GM18520 (cell line): ENCODE data around the gene CRB1.

ENCODE experiments used
- ATAC-seq: cut with Tn5 transposase; IDR thresholded peaks from one replicate; pipeline ENCODE4 v1.9.1; 2021; ENCODE audit not compliant: unreplicated experiment

Gene CRB1

DNA sequence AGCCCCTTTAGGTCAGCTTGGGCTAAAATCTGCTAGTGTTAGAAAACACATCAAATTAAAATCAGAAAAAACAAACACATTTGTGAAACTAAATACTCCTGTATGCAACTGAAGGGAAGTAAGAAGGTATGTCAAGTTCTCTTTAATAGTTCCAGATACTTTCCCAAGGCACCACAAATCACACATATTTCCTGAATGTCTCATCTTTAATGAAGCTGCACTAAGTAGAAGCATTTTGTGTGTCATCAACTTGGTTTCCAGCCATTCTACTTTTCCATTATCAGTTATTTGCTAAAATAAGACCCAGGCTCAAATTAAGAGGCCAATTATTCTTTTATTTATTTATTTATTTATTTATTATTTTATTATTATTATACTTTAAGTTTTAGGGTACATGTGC, 34.7 kb downstream of the CRB1 start:
- no peak for ATAC-seq

DNA sequence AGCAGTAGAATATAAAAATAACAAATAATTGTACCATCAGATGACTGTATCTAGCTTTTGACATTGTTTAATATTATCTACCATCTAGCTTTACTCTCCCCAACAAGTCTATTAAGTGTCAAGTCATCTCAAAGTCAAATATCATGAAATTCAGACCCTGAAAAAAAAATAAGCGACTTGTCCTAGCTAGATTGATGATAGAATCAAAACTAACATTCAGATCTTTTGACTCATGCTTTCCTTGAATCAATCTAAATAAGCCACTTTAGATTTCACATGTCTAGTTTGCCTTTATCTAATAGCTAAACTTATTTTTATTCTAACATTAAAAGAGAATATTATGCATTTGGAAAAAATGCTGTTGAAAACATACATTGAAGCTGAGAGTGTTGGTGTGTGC, 35.4 kb downstream of the CRB1 start:
- ATAC-seq, result no peak

DNA sequence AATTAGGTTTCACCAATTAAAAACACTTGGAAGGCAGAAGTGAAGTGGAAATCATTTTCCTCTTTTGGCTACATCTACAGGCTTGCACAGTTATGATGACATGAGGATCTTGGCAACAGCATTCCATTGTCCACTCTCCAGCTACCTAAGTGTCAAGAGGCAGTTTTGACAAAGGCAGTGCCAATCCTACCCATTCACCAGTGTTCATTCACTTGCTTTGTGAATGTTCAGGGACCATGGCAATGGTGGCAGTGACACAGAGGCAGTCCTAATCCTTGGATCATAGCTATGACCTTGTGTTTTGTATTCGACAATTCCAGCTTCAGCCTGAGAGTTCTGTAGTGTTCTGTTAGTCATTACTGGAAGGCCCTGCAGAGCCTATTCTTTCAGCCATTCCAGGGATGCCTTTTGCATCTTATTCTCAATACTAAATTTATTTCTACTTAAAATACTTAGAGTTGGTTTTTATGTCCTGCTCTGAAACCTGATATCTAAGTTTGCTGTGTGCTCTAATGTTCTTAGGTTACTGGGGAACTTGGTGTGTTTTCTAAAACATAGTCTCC, 36.7 kb downstream of the CRB1 start:
- no peak for ATAC-seq

DNA sequence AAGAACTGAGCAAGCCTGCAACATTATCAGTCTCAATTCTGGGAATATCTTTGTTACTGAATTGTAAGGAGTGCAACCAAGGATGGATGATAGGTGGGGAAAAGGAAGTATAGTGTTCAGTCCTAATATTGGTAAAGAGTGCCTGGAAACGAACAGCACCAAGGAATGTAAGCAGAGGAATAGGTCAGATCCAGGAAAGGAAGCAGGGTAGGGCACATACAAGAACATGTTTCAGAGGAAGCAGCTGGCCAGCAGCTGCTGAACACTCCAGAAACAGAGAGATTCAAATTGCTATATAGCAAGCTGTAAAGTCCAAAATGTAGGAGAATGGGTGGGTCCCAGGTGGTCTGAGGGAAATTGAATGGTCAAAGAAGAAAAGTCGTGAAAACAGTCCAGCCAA, 37.9 kb downstream of the CRB1 start:
- no peak for ATAC-seq

DNA sequence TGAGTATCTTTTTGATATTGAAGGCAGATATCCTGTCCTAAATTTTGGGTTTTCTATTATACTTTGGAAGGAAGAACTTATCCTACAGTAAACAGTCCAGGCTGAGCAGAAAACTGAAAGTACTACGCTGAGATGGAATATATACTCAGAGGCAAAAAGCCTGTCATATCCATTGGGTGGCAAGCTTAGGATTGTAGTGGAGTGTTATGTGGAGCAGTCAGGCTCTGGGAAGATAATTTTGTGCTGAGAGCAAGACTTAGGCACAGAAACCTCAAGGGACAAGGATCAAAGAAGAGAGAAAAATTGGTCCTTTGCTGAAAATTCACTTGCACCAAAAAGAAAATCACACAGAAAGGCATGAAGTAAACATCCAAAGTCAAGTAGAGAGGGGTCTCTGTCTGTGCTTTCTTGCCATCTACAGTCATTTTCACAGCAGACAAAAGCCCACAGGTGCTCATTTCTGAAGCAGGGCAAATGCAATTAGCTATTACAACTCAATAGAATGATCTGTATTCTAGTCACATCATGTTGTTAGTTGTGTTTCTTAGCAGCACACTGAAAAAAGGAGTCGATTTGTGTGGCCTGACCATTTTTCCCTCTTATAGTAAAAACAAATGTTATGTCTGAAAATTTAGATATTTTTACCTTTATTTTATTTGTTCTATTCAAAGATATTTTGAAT, 38.5 kb downstream of the CRB1 start:
- ATAC-seq, result no peak

DNA sequence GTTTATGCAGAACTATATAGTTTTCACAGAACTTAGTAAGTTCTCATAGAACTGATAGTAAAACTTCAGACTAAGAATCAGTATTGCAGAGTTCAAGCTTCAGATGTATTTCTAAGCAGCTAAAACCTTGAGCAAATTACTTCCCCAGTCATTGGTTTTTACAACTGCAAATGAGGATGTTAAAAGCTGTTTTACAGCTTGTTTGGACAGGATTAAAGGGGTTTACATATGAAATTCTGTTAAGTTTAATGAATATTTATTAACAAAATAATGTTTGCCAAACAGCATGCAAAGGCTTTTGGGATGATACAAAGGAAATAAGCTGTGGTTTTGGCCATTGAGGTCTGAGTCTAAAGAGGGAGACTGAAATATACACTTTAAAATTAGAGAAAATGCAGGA, 39.1 kb downstream of the CRB1 start:
- no peak for ATAC-seq

DNA sequence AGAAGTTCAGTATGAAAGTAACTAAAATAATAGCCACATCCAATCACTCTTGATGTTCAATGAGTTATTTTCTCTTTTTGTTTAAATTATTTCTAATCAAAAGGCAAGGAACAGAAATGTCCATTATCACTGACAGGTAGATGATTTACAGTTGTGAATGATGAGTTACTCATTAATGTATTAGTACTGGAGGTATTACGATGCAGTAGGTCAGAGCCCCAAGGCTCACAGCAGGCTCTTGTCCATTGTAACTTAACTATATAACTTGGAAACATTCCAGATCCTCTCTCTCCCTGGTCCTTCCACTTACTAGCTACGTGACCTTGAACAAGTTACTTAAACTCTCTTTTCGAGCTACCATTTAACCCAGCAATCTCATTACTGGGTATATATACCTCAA, 39.5 kb downstream of the CRB1 start:
- ATAC-seq, result no peak

DNA sequence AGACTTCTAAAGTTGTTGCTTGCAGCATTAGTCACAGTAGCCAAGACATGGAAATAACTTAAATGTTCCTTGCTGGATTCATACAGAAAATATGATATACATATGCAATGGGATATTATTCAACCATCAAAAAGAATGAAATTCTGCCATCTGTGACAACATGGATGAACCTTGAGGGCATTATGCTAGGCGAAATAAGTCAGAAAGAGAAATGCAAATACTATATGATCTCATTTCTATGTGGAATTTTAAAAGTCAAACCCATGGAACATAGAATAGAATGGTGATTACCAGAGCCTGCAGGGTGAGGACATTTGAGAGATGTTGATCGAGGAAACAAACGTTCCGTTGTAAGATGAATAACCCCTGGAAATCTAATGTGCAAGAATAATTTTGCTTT, 43.0 kb downstream of the CRB1 start:
- ATAC-seq, result no peak

DNA sequence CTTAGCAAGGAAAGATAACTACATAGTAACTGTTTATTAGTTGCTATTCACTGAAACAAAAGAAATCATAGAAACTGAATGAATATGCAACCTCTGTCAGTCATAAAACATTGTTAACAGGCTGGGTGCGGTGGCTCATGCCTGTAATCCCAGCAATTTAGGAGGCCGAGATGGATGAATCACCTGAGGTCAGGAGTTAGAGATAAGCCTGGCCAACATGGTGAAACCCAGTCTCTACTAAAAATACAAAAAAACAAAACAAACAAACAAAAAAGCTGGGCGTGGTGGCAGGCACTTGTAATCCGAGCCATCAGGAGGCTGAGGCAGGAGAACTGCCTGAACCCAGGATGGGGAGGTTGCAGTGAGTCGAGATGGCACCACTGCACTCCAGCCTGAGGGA, 44.1 kb downstream of the CRB1 start:
- no peak for ATAC-seq

DNA sequence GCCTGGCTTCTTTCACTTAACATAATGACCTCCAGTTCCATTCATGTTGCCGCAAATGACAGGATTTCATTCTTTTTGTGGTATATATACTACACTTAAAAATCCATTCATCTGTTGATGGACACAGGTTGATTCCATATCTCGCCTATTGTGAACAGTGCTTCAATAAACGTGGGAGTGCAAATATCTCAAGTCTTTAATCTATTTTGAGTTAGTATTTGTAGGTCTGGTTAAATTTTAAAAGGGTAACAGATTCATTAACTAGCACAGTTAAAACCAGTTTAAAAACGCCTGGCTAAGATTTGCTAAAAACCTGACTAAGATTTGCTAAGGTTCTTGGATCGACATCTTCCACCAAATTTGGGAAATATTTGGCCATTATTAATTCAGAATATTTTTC, 45.7 kb downstream of the CRB1 start:
- no peak for ATAC-seq

DNA sequence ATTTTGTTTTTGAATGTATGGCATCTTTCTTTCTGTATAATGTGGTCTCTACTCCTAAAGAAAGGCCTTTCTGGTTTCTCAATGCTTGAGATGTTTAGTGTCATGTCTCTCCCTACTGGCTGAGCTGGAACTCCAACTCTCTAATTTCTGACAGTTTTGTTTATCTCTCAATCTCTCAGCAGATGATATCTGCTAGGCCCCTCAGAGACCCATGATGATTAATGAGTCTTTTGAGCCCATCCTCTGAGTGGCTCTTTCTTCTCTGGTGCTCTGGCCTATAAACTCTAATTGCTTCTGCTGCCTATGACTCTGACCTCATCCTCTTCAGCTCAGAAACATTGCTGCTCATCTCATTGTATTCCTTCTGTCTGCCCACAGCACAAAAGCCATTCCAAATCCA, 46.6 kb downstream of the CRB1 start:
- no peak for ATAC-seq

DNA sequence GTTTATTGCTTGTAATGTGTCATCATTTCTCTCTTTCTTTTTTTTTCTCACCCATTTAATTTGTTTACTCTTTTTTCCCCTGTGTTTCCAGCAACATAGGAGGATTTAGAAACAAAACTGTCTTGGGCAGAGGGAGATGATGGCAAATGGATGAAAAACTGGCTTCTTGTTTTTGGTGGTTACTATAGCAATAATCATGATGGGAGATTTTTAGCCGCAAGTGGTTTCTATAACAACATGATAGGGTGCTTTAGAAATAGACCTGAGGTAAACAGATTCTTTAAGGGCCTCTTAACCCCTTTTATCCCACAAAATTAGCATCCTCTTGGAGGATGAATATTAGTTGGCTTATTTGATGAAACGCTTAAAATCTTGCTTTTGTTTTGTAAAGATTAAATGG, 51.6 kb downstream of the CRB1 start:
- no peak for ATAC-seq

DNA sequence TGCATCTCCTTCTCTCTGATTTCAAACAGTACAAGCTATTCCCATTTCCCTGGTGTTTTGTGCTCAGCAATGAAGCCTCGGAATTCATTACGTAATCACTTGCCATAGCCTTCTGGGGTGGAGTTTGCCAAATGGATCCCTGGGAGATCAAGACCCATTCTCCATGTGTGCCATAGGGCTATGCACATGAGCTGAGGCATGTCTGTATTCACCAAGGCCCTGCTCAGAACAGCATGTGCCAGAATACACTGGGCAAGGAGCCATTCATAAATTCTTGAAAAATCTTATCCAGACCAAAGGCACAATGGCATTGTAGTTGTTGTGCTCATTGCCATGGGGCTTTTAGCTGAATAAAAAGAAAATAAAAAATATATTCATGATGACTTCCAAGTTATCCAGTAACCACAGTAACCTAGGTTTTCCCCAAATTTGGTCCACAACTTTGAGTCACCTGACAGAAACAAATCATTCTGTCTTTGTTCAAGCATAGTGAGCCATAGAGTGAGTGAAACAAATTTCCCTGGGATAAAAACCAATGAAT, 53.0 kb downstream of the CRB1 start:
- ATAC-seq, result no peak

DNA sequence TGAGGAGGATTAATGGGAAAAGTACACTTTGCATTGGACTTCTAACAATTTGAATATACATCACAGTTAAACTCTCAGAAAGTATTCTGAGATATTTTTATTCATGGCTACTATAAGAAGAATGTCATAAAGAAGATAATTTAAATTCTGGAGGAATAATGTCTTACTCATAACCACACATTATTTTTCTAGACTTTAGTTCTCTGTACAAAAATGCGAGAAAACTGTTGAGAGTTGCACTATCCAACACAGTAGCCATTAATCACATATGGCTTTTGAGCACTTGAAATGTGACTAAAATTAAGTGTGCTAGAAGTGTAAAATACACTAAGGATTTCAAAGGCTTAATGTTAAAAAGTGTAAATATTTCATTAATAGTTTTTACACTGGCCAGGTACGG, 53.8 kb downstream of the CRB1 start:
- ATAC-seq, result no peak

DNA sequence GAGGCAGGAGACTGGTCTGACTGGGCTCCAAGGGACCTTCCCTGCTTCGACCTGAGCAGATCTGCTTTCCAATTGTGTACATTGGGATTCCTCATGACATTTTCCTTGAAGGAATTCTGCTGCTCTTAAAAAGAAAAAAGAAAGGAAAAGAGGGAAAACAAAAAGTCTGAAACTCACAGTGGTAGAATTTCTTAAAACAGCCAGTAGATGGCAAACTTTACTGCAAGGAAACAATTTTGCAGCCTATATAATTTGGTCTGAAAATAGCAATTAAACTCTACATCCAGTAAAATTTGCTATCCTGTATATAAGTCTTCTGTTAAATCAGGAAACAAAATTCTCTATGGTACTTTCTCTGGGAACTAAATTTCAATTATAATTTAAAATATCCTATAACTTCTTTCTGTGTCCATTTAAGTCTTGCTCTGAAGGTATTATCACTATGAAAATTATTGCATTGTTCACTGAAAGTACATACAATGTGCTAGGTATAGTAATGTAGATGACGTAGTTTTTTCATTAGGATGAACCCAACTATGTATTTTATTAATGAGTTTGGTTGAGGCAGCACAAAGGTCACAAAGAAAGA, 59.8 kb downstream of the CRB1 start:
- ATAC-seq, result no peak

DNA sequence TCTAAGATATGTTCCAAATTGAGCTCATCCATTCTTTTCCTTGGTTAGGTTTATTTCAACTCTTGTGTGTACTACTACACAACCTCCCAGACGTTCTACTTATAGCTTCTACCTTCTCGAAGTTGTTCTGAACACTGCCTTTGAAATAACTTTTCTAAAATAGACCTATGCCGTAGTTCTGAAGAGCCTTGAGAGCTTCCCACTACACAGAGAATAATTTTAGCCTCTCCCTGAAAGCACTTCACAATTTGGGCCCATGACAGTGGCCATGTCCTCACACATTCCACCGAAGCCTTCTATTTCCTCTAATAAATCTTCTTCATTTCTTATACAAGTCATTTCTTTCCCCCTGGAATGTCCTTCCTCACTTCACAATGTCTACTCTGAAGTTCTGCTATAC, 62.2 kb downstream of the CRB1 start:
- ATAC-seq, result no peak

DNA sequence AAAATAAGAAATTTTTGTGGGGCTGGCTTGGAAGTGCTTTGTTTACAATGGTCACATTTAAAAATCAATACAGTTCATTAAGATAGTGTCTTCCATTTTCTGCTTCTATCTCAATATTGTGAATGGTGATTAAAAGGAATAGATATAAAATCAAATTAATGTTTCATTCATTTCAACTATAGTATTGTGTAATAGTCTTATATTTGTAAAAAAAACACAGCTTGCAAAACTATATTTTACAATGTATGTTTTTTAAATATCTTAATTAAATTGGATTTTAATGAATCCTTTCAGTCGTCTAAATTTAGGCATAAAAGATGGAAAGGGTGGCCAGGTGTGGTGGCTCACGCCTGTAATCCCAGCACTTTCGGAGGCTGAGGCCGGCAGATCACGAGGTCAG, 63.5 kb downstream of the CRB1 start:
- no peak for ATAC-seq

DNA sequence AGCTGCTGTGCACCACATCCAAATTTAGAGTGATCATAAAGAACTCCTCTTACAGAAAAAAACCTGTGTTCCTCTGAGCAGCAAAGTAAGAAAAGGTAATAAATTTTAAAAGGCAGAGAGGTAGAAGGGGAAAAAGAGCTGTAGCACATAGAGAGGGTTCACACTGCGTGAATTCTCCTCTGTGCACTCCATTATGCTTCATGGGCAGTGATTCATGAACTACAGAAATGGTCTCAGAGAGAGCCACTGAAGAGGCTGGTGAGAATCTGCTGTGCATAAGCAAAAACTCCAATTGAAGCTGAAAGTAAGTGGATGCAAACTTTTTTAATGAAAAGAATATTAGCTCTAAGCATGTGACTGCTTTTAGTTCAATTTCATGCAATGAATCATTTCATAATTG, 65.0 kb downstream of the CRB1 start:
- no peak for ATAC-seq

DNA sequence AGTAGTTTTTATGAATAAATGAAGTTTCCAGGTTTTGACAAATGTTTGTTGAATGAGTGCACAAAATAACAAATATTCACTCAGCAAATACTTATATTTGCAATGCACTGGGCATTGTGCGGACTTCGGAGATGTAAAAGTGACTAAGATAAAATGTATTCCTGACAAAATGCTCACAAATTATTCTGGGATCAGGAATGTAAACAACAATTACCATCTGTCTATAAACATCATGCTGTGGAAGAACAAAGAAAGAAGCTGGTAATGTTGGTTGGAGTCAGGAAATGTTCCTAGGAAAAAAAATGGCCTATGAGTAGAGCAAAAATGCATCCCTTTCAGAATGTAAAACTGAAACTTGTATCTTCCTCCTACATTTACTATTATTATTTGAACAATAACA, 68.5 kb downstream of the CRB1 start:
- no peak for ATAC-seq

DNA sequence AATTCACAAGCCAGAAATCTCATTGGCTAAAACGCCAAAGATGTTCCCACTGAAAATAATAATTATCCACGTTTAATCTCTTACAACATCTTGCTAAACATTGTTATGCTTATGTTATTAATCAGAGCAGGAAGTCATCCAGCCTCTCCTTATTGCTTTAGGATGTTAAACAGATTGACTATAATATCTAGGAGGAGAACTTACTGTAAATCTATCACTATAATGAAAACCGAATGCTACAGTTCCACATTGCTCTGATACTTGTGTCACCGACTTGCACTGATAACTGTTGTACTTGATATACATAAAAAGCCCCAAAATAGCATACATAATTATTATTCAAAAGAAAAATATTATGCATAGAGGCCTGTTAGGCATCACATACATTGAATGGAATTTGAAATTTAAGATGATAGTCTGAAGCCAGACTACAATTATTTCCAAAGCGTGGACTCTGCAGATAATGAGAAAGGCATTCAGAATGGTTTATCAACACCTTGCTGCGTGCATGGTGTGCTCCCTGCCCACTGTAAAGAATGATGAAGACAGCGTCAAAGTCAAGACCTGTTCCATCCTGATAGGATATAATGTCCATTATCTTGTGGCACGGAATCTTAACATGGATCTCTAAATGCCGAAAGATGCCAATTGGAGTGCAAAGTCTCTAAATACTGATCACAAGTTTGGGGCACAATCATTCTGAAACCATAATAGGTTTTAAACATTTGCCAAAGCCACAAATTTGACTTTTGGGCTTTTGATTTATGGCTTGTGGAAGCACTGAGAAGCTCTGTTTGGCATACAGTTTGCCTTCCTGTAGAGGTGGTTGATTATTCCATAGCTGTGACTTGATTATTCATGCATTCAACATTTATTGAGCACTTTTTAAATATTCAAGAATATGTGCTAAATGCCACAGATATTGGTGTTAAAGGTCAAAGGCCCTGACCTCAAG, 71.3 kb downstream of the CRB1 start:
- no peak for ATAC-seq

DNA sequence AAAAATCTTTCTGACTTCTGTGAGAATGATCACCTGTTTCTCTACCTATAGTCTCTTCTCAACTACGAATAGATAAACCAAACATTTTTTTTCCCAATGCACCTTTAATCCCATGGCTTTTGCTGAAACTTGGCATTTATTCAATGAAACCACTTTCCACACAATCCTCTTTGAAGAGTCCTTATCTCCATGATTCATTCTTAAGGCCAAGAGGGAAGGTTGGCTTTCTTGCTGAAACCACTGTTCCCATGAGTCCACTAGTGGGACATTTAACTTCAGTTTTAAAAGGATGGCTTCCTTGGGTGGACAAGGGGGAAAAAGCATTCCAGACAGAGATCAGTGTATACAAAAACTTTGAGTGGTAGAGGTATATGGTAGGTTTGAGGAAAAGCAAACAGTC, 73.6 kb downstream of the CRB1 start:
- no peak for ATAC-seq
